Measurements from ENCODE around the gene SHROOM2.

- TF ChIP-seq ZNF621 (tag by site-specific recombination; IDR thresholded peaks at IDR 0.05) (no peak), KLF17 (tag by site-specific recombination; IDR thresholded peaks at IDR 0.05) (no peak), ZNF274 (IDR thresholded peaks at IDR 0.05; ENCODE audit: low read length) (no peak), ZNF274 (tag by site-specific recombination; IDR thresholded peaks at IDR 0.05; ENCODE audit: borderline replicate concordance) (no peak), REST (tag by site-specific recombination; IDR thresholded peaks at IDR 0.05) (no peak)
These were observed 120.7 kb downstream of the SHROOM2 start for GRCh38 chrX:9906919-9907318.

All from HEK293 (cell line).